Activated T-cell treated with anti-CD3 and anti-CD28 coated beads for 48 hours (primary cell): ENCODE measurements around the gene PTPN3.

Experiments used
- DNase-seq: peaks from one replicate; pipeline ENCODE4 v3.0.0-alpha.2; 2020; ENCODE audit warnings: low read depth

PTPN3 gene

GRCh38 chr9:109506097-109506712 lies 8.1 kb upstream of the PTPN3 start:
- DNase-seq: no peak

DNA sequence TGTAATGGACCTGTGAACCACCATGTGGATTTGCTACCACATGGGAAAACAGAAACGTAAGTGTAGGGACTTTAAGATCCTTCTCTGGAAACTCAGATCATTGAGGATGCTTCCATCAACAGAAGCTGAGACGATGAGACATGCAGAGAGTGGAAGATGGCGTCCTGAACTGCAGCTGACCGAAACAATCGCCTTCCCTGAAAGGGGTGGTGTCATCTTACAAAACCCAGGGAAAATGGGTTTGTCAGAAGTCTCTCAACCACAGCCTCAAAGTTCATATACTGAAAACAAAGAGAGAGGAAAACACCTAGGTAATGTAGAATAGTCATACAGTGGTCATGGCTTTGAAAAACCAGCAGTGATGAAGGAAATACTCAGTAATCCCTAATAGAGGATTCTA lies 6.6 kb upstream of the PTPN3 start:
- DNase-seq: no peak

DNA sequence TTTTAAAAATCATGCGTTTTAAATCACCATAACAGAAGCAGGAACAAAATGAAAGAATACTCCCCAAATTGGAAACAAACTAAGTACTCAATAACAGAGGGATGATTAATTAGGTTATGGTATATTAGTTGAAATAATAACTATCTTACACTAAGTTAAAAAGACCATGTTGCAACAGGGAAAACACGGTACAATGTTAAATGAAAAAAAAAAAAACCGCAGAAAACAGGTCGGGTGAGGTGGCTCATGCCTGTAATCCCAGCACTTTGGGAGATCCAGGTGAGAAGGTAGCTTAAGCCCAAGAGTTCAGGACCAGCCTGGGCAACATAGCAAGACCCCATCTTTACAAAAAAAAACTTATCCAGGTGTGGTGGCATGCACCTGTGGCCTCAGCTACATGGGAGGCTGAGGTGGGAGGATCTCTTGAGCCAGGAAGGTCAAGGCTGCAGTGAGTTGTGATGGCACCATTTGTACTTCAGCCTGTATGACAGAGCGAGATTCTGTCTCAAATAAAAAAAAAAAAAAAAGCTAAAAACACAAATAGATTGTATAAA lies 2.4 kb upstream of the PTPN3 start:
- no peak for DNase-seq

DNA sequence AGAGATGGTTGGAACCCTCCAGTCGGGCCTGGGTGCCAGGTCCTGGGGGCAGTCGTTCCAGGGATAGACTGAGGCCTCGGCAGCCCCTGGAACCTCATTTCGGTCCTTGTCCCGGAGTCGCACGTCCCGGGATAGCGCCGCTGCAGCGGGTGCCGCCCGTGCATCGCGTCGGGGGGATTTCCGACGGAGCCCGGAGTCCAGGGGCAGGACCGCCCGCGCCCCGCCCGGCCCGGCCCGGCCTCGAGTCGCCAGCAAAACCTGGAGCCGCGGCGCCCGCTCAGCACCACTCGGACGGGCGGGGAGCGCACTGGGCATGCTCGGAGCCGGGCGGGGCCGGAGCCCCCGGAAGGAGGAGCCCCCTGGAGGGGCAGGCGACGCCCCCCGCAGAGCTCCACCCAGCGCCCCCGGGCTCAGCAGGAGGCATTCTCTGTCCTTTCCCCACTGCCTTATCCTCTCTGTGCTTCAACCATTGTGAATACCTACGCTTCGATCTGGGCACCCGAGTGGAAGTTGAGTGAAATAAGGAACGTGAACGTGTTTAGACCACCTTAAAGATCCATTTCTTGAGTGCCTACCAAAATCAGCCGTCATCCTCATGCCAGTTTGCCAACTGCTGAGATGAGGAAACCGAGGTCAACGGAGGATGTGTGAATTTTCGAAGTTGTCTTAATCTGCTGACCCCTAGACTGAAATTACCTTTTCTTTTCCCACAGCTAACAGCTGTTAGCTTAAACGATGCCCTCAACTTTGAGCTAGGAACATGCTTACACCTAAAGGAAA lies 1.7 kb upstream of the PTPN3 start:
- DNase-seq: no peak

GRCh38 chr9:109499093-109499630 lies 1.1 kb upstream of the PTPN3 start:
- DNase-seq: no peak

DNA sequence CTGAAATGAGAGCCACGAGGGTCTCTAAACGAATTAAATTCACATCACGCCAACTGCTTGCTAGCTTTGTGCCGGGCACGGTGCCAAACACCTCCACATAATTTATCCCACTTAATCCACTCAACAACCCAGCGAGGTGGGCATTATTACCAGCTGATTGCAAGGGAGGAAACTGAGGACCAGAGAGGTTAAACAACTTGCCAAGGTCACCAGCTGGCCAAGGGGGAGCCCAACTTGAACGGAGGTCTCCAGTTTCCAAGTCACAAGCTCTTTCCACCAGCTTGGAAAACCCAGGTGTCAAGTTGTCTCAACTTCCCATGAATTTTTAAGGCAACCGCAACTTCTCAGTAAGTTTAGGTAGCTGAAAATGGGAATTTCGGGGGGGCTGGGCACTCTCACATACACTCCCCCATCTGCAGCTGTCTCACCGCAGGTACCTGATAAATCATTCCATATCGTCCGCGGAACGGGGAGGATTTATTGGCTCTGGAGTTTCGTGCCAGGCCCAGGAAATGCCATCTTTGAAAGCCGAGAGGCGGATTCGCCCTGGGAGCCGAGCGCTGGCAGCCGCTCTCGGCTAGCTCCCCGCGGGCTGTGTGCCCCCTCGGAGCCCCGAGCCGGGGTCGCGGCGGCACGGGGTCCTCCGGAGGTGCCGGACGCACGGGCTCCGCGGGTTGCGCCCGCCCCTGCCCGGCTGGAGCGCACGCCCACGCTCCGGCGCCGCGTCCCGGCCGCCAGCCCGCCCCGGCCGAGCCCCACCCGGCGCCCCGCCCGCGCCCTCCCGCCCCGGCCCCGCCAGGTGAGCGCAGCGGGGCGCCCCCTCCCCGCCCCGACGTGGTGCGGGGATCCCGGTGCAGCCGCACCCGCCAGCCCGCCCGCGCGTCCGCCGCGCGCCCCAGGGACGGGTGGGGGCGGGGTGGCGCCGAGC lies 617 bp downstream of the PTPN3 start:
- no peak for DNase-seq

GRCh38 chr9:109496841-109497225 lies 1.3 kb downstream of the PTPN3 start:
- DNase-seq: no peak

DNA sequence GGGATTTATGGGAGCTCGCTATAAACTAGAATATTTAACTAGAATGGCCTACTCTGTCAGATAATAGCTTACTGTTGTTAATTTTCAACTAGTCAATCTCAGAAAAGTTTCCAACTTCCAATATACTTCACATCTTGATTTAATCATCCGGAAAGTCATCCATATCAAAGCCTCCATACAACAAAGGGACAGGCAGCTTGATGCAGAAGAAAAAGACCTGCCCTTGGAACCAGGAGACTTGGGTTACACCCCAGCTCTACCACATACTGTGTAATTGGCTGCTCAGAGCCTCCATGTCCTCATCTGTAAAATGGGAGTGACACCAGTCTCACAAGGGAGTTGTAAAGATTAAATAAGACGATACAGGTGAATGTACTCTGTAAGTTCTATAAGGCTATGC lies 1.9 kb downstream of the PTPN3 start:
- no peak for DNase-seq

- no peak for DNase-seq
These were observed 4.5 kb downstream of the PTPN3 start for GRCh38 chr9:109493648-109494047.

DNA sequence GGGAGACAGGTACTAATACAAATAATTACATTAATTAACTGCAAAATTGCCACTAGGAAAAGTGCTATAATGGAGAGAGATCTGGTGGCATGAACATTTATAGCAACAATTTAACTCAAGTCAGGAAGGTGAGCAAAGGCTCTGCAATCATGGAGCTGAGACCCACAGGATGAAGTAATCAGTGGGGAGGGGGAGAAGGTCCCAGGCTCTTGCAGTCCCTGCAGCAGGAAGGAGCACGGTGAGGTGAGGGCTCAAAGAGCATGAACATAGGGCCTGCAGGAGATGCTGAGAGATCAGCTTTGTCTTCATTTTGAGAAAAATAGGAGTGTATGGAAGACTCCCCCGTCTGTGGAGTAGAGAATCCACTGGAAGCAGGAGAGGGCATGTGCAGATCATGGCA lies 6.5 kb downstream of the PTPN3 start:
- no peak for DNase-seq

DNA sequence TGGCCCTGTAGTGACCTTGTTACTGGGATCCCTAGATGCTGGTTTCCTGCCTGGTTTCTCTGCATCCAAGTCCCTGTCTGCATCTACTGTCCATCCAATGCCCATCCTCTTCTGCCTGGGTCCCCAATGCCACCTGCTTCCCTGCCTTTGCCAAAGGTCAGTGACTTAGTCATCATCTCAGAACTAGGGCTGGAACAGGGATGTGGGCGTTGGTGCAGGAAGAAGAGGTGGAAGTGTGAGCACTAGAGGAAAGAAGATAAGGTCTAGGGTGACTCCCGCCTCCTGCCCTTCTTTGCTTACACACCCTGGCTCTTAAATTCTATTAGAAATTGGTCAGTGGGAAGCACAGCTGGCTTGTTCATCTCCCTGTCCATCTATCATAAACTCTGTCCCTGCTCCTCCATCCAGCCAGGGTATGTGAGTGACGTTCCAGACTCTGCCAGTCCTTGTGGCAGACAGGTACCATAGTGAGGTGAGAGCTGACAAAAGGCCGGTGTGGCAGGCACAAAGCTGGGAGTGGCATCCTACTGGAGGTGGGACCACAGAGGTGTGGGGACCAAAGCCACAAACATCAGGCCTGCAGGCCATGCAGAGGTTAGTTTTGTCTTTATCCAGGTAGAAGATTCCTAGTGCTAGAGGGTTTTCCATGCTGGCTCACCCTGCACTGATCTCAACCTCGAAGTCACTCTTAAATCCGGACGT lies 9.2 kb downstream of the PTPN3 start:
- DNase-seq: no peak

DNA sequence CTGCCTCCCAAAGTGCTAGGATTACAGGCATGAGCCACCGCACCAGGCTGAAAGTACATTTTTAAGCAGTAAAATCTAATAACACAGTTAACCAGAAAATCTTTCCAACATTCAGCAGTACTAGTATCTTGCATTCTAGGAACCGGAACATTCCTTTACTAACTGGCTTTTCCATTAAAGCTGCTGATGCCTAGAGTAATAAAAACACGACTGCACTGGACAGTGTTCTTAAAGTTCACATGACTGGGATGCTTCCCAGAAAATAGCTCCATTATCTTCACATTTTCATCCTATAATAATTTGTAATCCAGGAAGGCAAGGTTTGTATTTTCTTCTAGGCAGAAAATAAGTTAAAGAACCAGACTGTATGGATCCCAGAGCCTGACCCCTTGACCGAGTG lies 9.8 kb downstream of the PTPN3 start:
- no peak for DNase-seq

- DNase-seq: no peak
These were observed 10.9 kb downstream of the PTPN3 start for GRCh38 chr9:109487247-109487646.

GRCh38 chr9:109483744-109484429 lies 14.2 kb downstream of the PTPN3 start:
- DNase-seq: no peak

DNA sequence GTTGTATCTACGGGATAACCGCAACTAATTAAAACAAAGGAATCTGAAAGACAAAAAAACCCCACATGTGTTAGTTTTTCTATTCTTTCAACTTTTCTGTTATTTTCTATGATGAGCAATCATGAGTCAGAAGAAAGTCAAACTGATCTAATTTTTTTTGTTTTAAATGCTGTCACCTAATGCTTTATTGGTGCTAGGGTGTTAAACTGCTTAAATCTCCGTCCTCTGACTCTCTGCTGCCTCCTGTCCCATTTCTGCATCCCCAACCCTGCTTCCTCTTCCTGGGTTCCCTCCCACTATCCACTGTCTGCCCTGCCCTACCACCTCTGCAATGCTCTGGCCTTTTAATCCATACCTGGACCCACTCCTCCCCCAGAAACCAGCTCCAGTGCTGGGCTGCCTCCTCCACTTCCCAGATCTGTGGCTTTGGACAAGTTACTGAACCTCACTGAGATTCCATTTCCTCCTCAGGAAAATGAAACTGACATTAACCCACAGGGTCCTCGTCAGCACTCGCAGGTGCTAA lies 15.7 kb downstream of the PTPN3 start:
- DNase-seq: no peak

GRCh38 chr9:109481856-109482255 lies 16.3 kb downstream of the PTPN3 start:
- DNase-seq: no peak

GRCh38 chr9:109479822-109480221 lies 18.3 kb downstream of the PTPN3 start:
- no peak for DNase-seq

GRCh38 chr9:109478665-109479380 lies 19.3 kb downstream of the PTPN3 start:
- DNase-seq: no peak

DNA sequence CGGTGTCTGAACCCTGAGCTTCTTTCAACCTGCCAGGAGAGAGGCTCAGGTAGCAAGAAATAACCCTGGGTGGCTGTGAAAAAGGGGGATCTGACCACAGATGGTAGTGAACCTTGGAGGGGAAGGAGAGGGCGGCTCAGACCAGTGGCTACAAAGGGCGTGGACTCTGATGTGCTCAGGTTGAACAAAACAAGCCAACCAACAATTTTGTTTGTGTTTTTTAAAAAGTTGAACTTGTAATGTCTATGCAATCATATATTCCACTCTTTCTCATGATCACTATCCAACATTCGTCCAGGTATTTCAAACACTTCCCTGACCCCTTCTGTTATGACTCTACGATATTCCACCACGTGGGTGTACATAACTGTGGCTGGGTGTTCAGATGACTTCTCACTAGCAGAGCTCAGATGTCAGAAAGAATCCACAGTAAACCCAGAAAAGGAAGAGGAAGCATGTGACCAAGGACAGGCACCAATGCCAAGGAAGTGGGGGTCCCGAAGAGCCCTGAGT lies 20.0 kb downstream of the PTPN3 start:
- DNase-seq: no peak
